PC-3 (cell line): ENCODE measurements around the gene SOX10. TPM values are rescaled to one million over a fixed set of nuclear protein-coding genes. Genes with fewer than 3 reads are reported as not detected.

Source experiments
- ATAC-seq: fragments of 200-7000 bp; cut with Tn5 transposase; 2 replicates; pipeline ENCODE4 v1.9.1; 2020; ENCODE audit warnings: mild to moderate bottlenecking, moderate library complexity
- BruUV-seq: library from RNA; stranded (reverse); fragments of 400-500 nt; replicated peaks from 2 replicates; lab custom pipeline; 2021; lab: Mats Ljungman, UMichigan
- CTCF ChIA-PET: fragments of 300-600 bp; sonication (Branson Sonifier 250); formaldehyde crosslinking; loops from one replicate; lab custom pipeline; 2022; ENCODE audit warnings: antibody characterized with exemption; lab: Charles Lee
- POLR2A ChIA-PET: fragments of 300-600 bp; sonication (Branson Sonifier 250); formaldehyde crosslinking; loops from one replicate; lab custom pipeline; 2022; ENCODE audit warnings: antibody characterized with exemption; ENCODE audit not compliant: unreplicated experiment; lab: Charles Lee
- DNase-seq: peaks from one replicate; pipeline ENCODE4 v3.0.0-alpha.2; 2015
- H2AFZ ChIP-seq: fragments of 300-600 bp; sonication (generic); 2 replicates; pipeline ENCODE4 v1.6.0; 2016; ENCODE audit warnings: antibody characterized with exemption, low read length
- H3F3A ChIP-seq: fragments of 300-600 bp; sonication (generic); one replicate; pipeline ENCODE4 v1.6.0; 2017; ENCODE audit warnings: antibody characterized with exemption, low read length, control low read depth, mild to moderate bottlenecking; ENCODE audit not compliant: unreplicated experiment
- H3K27ac ChIP-seq: fragments of 300-600 bp; sonication (generic); 2 replicates; pipeline ENCODE4 v1.5.1; 2016; ENCODE audit warnings: mild to moderate bottlenecking, low read length
- H3K27me3 ChIP-seq: fragments of 300-600 bp; sonication (generic); 2 replicates; pipeline ENCODE4 v1.6.1; 2016; ENCODE audit warnings: low read length, mixed read lengths
- H3K36me3 ChIP-seq: fragments of 300-600 bp; sonication (generic); 2 replicates; pipeline ENCODE4 v1.6.1; 2016; ENCODE audit warnings: low read depth, mixed run types, low read length, mixed read lengths
- H3K4me1 ChIP-seq: fragments of 300-600 bp; sonication (generic); 2 replicates; pipeline ENCODE4 v1.5.1; 2016; ENCODE audit warnings: low read length; ENCODE audit not compliant: insufficient read depth
- H3K4me2 ChIP-seq: fragments of 300-600 bp; sonication (generic); 2 replicates; pipeline ENCODE4 v1.6.0; 2016; ENCODE audit warnings: low read length
- H3K4me3 ChIP-seq: fragments of 300-600 bp; sonication (generic); 2 replicates; pipeline ENCODE4 v1.5.1; 2016; ENCODE audit warnings: mild to moderate bottlenecking, low read length, mixed read lengths
- H3K79me2 ChIP-seq: fragments of 300-600 bp; sonication (generic); 2 replicates; pipeline ENCODE4 v1.6.1; 2017; ENCODE audit warnings: low read length, mixed read lengths
- H3K9ac ChIP-seq: fragments of 300-600 bp; sonication (generic); 2 replicates; pipeline ENCODE4 v1.6.0; 2016; ENCODE audit warnings: mild to moderate bottlenecking, low read length
- H3K9me2 ChIP-seq: fragments of 300-600 bp; sonication (generic); replicated peaks from 2 replicates; pipeline ENCODE4 v1.6.1; 2016; ENCODE audit warnings: mixed run types, low read length, mixed read lengths
- H3K9me3 ChIP-seq: fragments of 300-600 bp; sonication (generic); 2 replicates; pipeline ENCODE4 v1.6.1; 2016; ENCODE audit warnings: low read length, mixed read lengths
- H4K20me1 ChIP-seq: fragments of 300-600 bp; sonication (generic); 2 replicates; pipeline ENCODE4 v1.6.1; 2016; ENCODE audit warnings: low read length, mixed read lengths
- EZH2 ChIP-seq: fragments of 300-600 bp; sonication (generic); IDR thresholded peaks from one replicate; pipeline ENCODE4 v1.6.1; 2017; ENCODE audit warnings: antibody characterized with exemption, mild to moderate bottlenecking, low read length; ENCODE audit not compliant: unreplicated experiment
- EZH2phosphoT487 ChIP-seq: fragments of 300-600 bp; sonication (generic); IDR thresholded peaks from 2 replicates; pipeline ENCODE4 v1.6.1; 2018; ENCODE audit warnings: mild to moderate bottlenecking, antibody characterized with exemption, low read length, borderline replicate concordance
- intact Hi-C: fragments of 100-400 bp; cut with micrococcal nuclease; formaldehyde crosslinking; loops from 2 replicates; pipeline ENCODE4 v1.9.0; 2023
- total RNA-seq: library from RNA; depleted of rRNA; stranded (reverse); fragments of >200 nt; gene quantifications from 2 replicates; pipeline ENCODE4 v1.2.3, GENCODE V29; 2014
- TF ChIP-seq, protein P1 (sequence below): fragments of 300-600 bp; sonication (generic); conservative IDR thresholded peaks from 2 replicates; pipeline ENCODE4 v1.5.1; 2017; ENCODE audit warnings: antibody characterized with exemption, low read depth, mild to moderate bottlenecking, low read length

SOX10 gene
- total RNA-seq, 1 experiment from 2014 or later = 1.1 TPM

DNA sequence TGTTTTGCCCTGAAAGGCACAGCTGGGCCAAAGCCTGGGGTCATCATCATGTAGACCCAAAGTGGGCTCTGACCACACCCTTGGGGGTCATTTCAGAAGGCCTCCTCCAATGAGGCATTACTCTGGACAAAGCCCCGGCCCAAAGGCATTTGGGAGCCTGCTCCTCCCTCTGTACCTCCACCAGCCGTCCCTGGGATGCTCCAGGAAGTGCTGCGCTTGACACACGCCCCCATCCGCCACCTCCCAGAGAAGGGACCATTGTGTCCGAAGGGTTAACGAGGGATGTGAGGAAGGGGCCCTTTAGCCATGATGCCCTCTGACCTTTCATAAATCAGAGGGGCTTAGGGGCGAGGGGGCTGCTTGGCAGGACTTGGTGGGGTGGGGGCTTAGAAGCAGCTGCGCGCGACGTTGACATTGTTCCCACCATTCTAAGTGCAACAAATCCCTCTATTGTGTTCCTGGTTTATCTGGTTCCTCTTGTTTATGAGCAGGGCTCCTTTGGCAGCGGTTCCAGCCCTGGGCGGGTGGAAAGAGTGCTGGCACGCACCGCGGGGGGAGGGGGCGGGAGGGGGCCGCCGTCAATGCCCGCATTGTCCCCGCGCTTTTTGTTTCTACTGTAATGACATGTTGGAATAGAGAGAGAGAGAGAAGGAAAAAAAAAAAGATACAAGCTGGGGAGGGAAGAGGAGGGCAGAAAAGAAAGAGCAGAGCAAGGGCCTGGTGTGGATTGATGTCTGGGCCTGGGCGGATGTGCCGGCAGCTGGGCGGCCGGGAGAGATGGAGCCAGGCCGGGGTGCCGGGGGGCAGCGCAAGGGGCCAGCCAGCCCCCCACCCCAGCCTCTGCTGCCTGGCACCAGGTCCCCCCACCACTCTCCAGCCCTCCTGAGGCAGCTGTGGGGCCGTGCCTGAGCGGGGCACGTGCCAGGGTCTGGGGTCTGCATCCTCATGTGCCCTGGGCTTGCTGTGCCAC is 32.1 kb upstream of the SOX10 start:
- no peaks in the 10 kb centered on the region for H3K9me3 ChIP-seq
- intact Hi-C loops = no loop called here
- H3K79me2 ChIP-seq = no peaks in the 10 kb centered on the region
- ChIA-PET POLR2A (no interaction called here), CTCF (no interaction called here)
- H3K36me3 ChIP-seq = no peaks in the 10 kb centered on the region
- H4K20me1 ChIP-seq = no peaks in the 10 kb centered on the region
- 0 out of 2 replicates have a peak overlapping the region, but pooled peaks have one; percentile 25 for H3K27ac ChIP-seq
- ATAC-seq = no peak
- H2AFZ ChIP-seq = peak overlapping the region; percentile 84
- H3K9me2 ChIP-seq = no peaks in the 10 kb centered on the region
- no peaks in the 10 kb centered on the region for H3K27me3 ChIP-seq
- TF ChIP-seq, protein P1, sequence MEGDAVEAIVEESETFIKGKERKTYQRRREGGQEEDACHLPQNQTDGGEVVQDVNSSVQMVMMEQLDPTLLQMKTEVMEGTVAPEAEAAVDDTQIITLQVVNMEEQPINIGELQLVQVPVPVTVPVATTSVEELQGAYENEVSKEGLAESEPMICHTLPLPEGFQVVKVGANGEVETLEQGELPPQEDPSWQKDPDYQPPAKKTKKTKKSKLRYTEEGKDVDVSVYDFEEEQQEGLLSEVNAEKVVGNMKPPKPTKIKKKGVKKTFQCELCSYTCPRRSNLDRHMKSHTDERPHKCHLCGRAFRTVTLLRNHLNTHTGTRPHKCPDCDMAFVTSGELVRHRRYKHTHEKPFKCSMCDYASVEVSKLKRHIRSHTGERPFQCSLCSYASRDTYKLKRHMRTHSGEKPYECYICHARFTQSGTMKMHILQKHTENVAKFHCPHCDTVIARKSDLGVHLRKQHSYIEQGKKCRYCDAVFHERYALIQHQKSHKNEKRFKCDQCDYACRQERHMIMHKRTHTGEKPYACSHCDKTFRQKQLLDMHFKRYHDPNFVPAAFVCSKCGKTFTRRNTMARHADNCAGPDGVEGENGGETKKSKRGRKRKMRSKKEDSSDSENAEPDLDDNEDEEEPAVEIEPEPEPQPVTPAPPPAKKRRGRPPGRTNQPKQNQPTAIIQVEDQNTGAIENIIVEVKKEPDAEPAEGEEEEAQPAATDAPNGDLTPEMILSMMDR = no peak
- TF ChIP-seq EZH2phosphoT487 (no peak), EZH2 (no peak)
- peak; percentile 66 for DNase-seq
- H3K4me1 ChIP-seq = peaks cover 10% of the 10 kb centered on the region
- peak overlapping the region; percentile 66 for H3K4me2 ChIP-seq
- H3F3A ChIP-seq = no peaks in the 10 kb centered on the region
- H3K4me3 ChIP-seq = no peak overlapping the region
- BruUV-seq = no TSS peak
- peak overlapping the region; percentile 25; the same call in 1 of the 2 replicates for H3K9ac ChIP-seq

DNA sequence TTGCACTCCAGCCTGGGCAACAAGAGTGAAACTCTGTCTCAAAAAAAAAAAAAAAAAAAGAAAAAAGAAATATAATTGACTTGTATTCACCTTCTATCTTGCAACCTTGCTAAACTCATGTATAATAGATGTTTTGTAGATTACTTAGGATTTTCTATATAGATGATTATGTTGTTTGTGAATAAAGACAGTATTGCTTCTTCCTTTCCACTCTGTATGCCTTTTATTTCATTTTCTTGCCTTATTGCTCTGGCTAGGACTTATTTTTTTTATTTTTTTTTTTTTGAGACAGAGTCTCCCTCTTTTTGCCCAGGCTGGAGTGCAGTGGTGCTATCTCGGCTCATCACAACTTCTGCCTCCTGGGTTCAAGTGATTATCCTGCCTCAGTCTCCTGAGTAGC is 29.7 kb upstream of the SOX10 start:
- intact Hi-C loops = no loop called here
- Histone ChIP-seq H3F3A (no peaks in the 10 kb centered on the region), H3K27ac (no peak overlapping the region), H3K27me3 (no peaks in the 10 kb centered on the region), H3K4me1 (peaks cover 10% of the 10 kb centered on the region), H3K4me2 (no peak overlapping the region), H3K79me2 (no peaks in the 10 kb centered on the region), H3K9me2 (no peaks in the 10 kb centered on the region), H3K36me3 (no peaks in the 10 kb centered on the region), H3K9ac (no peak overlapping the region), H2AFZ (no peak overlapping the region), H4K20me1 (no peaks in the 10 kb centered on the region), H3K4me3 (no peak overlapping the region), H3K9me3 (no peaks in the 10 kb centered on the region)
- ATAC-seq (no peak), DNase-seq (no peak)
- ChIA-PET CTCF (no interaction called here), POLR2A (no interaction called here)
- BruUV-seq = no TSS peak
- TF ChIP-seq, protein P1 = no peak
- no peak for TF ChIP-seq EZH2

DNA sequence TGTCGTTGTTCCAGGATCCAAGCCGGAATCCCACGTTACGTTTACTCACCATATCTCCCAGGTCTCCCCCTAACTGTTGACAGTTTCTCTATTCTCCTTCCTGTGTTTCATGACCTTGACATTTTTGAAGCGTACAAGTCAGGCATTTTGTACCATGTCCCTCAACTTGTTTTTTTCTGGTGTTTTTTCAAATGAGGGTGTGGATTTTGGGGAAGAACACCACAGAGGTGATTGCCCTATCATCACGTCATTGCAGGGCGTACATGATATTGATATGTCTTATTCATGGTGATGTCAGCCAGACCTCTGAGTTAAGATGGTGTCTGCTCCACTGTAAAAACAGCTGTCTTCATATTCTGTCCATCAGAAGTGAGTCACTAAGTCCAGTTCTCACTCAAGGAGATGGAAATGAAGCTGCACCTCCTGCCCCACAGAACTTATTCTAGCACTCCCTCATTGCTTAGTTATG is 28.3 kb upstream of the SOX10 start:
- Histone ChIP-seq H3K36me3 (no peaks in the 10 kb centered on the region), H3K9me3 (no peaks in the 10 kb centered on the region), H3K27me3 (no peaks in the 10 kb centered on the region), H4K20me1 (no peaks in the 10 kb centered on the region), H3K4me1 (peaks cover 10% of the 10 kb centered on the region), H3K79me2 (no peaks in the 10 kb centered on the region), H3K27ac (no peak overlapping the region), H2AFZ (no peak overlapping the region), H3K4me3 (no peak overlapping the region), H3K9me2 (no peaks in the 10 kb centered on the region), H3F3A (no peaks in the 10 kb centered on the region), H3K9ac (no peak overlapping the region), H3K4me2 (no peak overlapping the region)
- no TSS peak for BruUV-seq
- ChIA-PET POLR2A (no interaction called here), CTCF (no interaction called here)
- intact Hi-C loops = no loop called here
- ATAC-seq (no peak), DNase-seq (no peak)
- TF ChIP-seq EZH2phosphoT487 = no peak
- TF ChIP-seq, protein P1 = no peak
- TF ChIP-seq EZH2 = no peak
